Upper lobe of left lung (tissue), 4 donors: ENCODE data around the gene PDGFD.

Experiments used
- EP300 ChIP-seq, 4 donors: sonication (generic); formaldehyde crosslinking; IDR thresholded peaks; one replicate each; pipeline ENCODE4 v1.5.1; 2017; ENCODE audit warnings: antibody characterized with exemption in 4 of 4, control low read depth in 2 of 4
- POLR2A ChIP-seq, 4 donors: fragments of 450-650 bp; IDR thresholded peaks; one replicate each; pipeline ENCODE4 v1.5.1; 2016 to 2017; ENCODE audit warnings: antibody characterized with exemption in 4 of 4, mild to moderate bottlenecking in 2 of 4
- POLR2AphosphoS5 ChIP-seq, 2 donors: sonication (generic); formaldehyde crosslinking; IDR thresholded peaks; one replicate each; pipeline ENCODE4 v1.5.1; 2017; ENCODE audit warnings: antibody characterized with exemption in 2 of 2
- TF ChIP-seq, protein P1 (sequence below), 6 experiments: fragments of 450-650 bp in 4 of 6; fragments of 200-600 bp in 2 of 6; sonication (generic) in 2 of 6; IDR thresholded peaks; one replicate each; pipeline ENCODE4 v1.5.1; 2016 to 2019; ENCODE audit warnings: antibody characterized with exemption in 6 of 6

DNA sequence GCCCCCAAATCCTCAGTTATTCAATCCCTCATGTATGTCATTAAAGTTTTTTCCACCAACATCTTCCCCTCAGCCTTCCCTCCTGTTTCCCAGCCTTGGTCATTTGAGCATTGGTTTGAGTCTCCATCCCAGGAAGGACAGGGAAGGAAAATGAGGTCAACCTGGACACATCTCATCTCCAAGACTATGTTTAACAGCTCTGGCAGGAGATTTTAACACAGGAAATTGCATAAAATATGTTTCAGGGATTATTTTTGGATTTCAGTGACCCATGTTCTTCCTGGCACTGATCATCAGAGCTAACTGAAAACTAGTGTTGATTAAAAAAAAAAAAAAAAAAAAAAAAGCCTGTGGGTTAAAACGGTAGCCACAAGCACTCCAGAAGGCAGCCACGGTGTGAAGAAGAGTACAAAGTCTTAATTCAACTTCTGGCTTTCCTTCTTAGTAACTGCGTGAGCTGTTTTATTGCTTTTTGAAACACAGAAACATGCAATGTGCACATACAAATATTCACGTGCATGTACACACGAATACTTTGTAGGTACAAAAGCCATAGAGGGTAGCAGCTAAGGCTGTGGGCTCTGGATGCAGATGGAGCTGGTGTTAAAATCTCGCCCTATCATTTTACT is 291.9 kb downstream of the PDGFD start:
- TF ChIP-seq, protein P1, sequence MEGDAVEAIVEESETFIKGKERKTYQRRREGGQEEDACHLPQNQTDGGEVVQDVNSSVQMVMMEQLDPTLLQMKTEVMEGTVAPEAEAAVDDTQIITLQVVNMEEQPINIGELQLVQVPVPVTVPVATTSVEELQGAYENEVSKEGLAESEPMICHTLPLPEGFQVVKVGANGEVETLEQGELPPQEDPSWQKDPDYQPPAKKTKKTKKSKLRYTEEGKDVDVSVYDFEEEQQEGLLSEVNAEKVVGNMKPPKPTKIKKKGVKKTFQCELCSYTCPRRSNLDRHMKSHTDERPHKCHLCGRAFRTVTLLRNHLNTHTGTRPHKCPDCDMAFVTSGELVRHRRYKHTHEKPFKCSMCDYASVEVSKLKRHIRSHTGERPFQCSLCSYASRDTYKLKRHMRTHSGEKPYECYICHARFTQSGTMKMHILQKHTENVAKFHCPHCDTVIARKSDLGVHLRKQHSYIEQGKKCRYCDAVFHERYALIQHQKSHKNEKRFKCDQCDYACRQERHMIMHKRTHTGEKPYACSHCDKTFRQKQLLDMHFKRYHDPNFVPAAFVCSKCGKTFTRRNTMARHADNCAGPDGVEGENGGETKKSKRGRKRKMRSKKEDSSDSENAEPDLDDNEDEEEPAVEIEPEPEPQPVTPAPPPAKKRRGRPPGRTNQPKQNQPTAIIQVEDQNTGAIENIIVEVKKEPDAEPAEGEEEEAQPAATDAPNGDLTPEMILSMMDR (IDR thresholded peaks at IDR 0.05), result no peak
- TF ChIP-seq POLR2A (IDR thresholded peaks at IDR 0.05), result no peak
- TF ChIP-seq EP300 (IDR thresholded peaks at IDR 0.05), result no peak
- no peak for TF ChIP-seq POLR2AphosphoS5 (IDR thresholded peaks at IDR 0.05)
